Activated CD8-positive, alpha-beta memory T cell treated with anti-CD3 and anti-CD28 coated beads, Interleukin-2, amount 10 ng/mL, durations not matched to agents 7 days and 5 days (primary cell): ENCODE measurements around the gene PLIN4. TPM values are rescaled to one million over a fixed set of nuclear protein-coding genes. Genes with fewer than 3 reads are reported as not detected.

ENCODE experiments used
- ATAC-seq: fragments of 150-1000 bp; cut with Tn5 transposase; one replicate; pipeline ENCODE4 v1.10.0; 2021; ENCODE audit warnings: moderate library complexity
- CTCF ChIA-PET: fragments of 350-600 bp; sonication (Branson Sonifier 250); formaldehyde crosslinking; loops from one replicate; lab custom pipeline; 2021; ENCODE audit warnings: antibody characterized with exemption; lab: Charles Lee
- DNase-seq: peaks from one replicate; pipeline ENCODE4 v3.0.0-alpha.2; 2020
- H3K27ac Mint-ChIP-seq: one replicate; pipeline ENCODE4 v1.8.0; 2021; ENCODE audit warnings: mild to moderate bottlenecking, mixed read lengths
- H3K27me3 Mint-ChIP-seq: one replicate; pipeline ENCODE4 v1.8.0; 2021; ENCODE audit warnings: mixed read lengths
- H3K36me3 Mint-ChIP-seq: one replicate; pipeline ENCODE4 v1.8.0; 2021; ENCODE audit warnings: mild to moderate bottlenecking, mixed read lengths
- H3K4me1 Mint-ChIP-seq: one replicate; pipeline ENCODE4 v1.8.0; 2021; ENCODE audit warnings: mixed read lengths
- H3K4me3 Mint-ChIP-seq: one replicate; pipeline ENCODE4 v1.8.0; 2021; ENCODE audit warnings: mild to moderate bottlenecking, moderate library complexity, mixed read lengths
- H3K9me3 Mint-ChIP-seq: one replicate; pipeline ENCODE4 v1.8.0; 2022; ENCODE audit warnings: low read depth, mixed read lengths
- total RNA-seq, 2 experiments: library from RNA; stranded (reverse); gene quantifications; one replicate each; pipeline ENCODE4 v1.2.3, GENCODE V29; 2021

PLIN4 gene
- total RNA-seq, 2 experiments from 2014 or later: not detected

DNA sequence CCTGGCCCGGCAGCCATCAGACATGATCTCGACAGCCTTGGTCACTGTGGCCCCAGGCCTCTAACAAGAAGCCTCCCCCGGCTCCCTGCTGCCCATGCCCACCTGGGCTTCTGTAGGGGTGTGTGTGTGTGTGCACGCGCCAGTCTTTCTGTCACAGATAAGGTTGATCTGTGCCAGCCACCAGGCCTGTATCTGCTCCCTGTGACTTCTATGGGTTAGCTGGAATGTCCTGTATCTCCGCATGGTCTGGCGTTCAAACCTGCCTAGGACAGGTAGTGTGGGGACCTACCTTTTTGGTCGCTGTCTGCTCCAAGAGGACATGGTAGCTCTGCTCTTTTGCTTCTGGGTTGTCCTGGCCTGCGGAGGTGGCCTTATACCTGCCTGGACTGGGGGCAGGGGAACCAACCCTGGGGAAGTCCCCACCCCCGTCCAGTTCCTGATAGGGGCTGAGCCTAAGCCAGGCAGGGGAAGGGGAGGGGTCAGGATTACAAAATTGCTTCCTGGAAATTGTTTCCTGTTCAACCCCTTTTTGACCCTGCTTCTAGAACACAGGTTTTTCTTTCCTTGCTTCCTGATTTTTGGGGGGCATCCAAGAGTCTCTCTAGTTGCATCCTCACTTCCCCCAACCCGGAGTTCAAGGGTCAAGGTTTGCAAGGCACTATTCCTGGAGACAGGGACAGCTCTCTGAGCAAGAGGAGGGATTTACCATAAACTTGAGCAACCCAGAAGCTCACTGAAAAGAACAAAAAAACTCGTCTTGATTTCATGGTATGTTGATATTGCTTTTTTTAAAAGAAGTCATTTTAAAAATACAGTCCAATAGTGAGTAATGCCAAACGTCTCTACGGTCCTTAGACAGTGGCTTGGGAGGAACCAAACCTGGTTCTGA lies 21.7 kb upstream of the PLIN4 start, which contains the start of gene LRG1:
Gene LRG1 (minus strand): TSS at position 344 of the 889 bp plus-strand sequence. CDS start 23 bp downstream, at position 321.
- no peaks in the 10 kb centered on the region for H3K9me3 Mint-ChIP-seq
- peaks cover 4% of the 10 kb centered on the region for H3K4me1 Mint-ChIP-seq
- CTCF ChIA-PET: interaction anchor here (1.0 to 1.8 kb wide), 3 partner anchors 14 to 27 kb away, joined by 3 to 9 read pairs (median 4); no protein-coding TSS in a partner anchor
- H3K27me3 Mint-ChIP-seq: peaks cover 3% of the 10 kb centered on the region
- H3K36me3 Mint-ChIP-seq: no peaks in the 10 kb centered on the region
- DNase-seq (no peak), ATAC-seq (no peak)
- H3K27ac Mint-ChIP-seq: no peak within 1 kb of the TSS
- H3K4me3 Mint-ChIP-seq: no peak within 1 kb of the TSS

DNA sequence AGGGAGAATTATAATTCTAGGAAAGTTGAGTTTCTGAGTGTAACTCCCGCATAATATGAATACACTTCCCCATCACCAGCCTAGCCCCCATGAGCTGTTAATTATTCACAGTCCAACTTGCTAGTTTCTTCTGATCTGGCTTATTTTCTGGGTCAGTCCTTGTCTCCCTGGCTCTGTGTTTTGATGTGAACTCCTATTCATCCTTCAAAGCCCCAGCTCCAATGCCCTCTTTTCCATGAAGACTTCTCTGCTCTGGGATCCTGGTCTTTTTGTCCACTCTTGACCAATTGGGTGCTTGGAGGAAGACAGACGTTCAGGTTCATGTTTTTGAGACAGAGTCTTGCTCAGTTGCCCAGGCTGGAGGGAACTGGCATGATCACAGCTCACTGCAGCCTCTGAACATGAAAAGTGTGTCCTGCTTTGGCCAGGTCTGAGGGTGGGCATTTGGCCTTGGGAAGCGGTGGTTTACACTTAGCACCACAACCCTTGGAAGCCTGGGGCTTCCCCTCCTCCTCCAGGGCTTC lies 20.9 kb upstream of the PLIN4 start:
- Mint-ChIP-seq H3K4me3 (no peak overlapping the region), H3K27ac (no peak overlapping the region), H3K4me1 (peaks cover 4% of the 10 kb centered on the region), H3K9me3 (no peaks in the 10 kb centered on the region), H3K27me3 (peaks cover 7% of the 10 kb centered on the region), H3K36me3 (no peaks in the 10 kb centered on the region)
- ATAC-seq: no peak
- CTCF ChIA-PET: interaction anchor here (1.0 to 1.2 kb wide), 2 partner anchors 14 to 28 kb away, joined by 3 to 5 read pairs; no protein-coding TSS in a partner anchor
- no peak for DNase-seq

GRCh38 chr19:4538601-4538954 lies 20.3 kb upstream of the PLIN4 start:
- Mint-ChIP-seq H3K36me3 (no peaks in the 10 kb centered on the region), H3K27ac (no peak overlapping the region), H3K4me3 (no peak overlapping the region), H3K4me1 (peaks cover 4% of the 10 kb centered on the region), H3K9me3 (no peaks in the 10 kb centered on the region), H3K27me3 (peaks cover 7% of the 10 kb centered on the region)
- DNase-seq (no peak), ATAC-seq (no peak)
- CTCF ChIA-PET: interaction anchor here (1.2 kb wide), 1 partner anchor 14 kb away, joined by 5 read pairs; no protein-coding TSS in a partner anchor

GRCh38 chr19:4537953-4538600 lies 19.8 kb upstream of the PLIN4 start:
- CTCF ChIA-PET: interaction anchor here (1.2 kb wide), 1 partner anchor 13 kb away, joined by 5 read pairs; no protein-coding TSS in a partner anchor
- DNase-seq (no peak), ATAC-seq (no peak)
- Mint-ChIP-seq H3K27ac (no peak overlapping the region), H3K4me3 (no peak overlapping the region), H3K27me3 (peaks cover 10% of the 10 kb centered on the region), H3K36me3 (no peaks in the 10 kb centered on the region), H3K4me1 (peaks cover 3% of the 10 kb centered on the region), H3K9me3 (no peaks in the 10 kb centered on the region)

- no peak overlapping the region for H3K4me3 Mint-ChIP-seq
- no peaks in the 10 kb centered on the region for H3K9me3 Mint-ChIP-seq
- H3K4me1 Mint-ChIP-seq: peaks cover 2% of the 10 kb centered on the region
- CTCF ChIA-PET: interaction anchor here (2.6 kb wide), 1 partner anchor 13 kb away, joined by 20 read pairs; no protein-coding TSS in a partner anchor
- peaks cover 10% of the 10 kb centered on the region for H3K27me3 Mint-ChIP-seq
- H3K27ac Mint-ChIP-seq: no peak overlapping the region
- H3K36me3 Mint-ChIP-seq: no peaks in the 10 kb centered on the region
- DNase-seq: no peak
- no peak for ATAC-seq
Observed at GRCh38 chr19:4536798-4537197, 18.5 kb upstream of the PLIN4 start.

DNA sequence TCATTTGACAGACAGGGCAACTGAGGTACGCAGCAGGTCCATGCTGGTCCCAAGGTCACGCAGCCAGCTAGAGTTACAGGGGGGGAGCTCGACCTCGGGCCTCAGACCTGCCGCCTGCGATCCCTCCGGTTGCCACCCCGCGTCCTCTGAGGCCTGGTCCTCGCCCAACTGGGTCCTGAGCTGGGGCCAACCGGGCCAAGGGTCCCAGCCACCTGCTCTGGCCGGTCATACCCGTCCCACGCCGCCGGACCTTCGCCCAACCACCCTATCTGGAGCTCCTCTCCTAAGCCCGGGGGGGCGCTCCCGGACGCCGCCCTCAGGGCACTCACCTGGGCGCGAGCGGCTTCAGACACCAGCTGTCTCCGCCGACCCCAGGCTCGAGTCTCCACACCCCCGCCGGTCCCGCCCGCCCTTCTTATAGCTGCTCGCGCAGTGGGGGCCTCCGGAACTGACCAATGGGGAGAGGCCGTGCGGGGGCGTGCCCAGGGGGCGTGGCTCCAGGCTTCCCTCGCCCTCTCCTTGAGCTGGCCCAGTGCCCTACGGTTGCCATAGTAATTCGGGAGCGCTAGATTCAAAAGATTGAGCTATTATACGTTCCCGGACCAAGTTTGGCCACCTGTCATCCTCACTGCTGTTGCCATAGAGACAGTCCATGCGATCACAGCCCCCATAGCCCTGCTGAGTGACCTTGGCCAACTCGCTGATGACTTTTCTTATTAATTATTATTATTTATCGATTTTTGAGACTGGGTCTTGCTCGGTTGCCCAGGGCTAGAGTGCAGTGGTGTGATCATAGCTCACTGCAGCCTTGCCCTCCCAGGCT lies 16.8 kb upstream of the PLIN4 start, which contains the start of gene PLIN5:
Gene PLIN5 (minus strand): TSS at position 389 of the 823 bp plus-strand sequence. CDS start 1,150 bp downstream, outside the sequence.
- CTCF ChIA-PET: interaction anchor here (0.7 to 2.6 kb wide), 2 partner anchors 11 to 22 kb away, joined by 3 to 20 read pairs; no protein-coding TSS in a partner anchor
- peak; percentile 45 for DNase-seq

GRCh38 chr19:4533835-4534424 lies 15.6 kb upstream of the PLIN4 start:
- CTCF ChIA-PET: no interaction called here
- no peaks in the 10 kb centered on the region for H3K4me1 Mint-ChIP-seq

More for the DNA sequence above, 16.8 kb upstream of the PLIN4 start, which contains the start of gene PLIN5:
- no peak within 1 kb of the TSS for H3K27ac Mint-ChIP-seq
- peak; percentile 52 for ATAC-seq
- H3K27me3 Mint-ChIP-seq: peaks cover 12% of the 10 kb centered on the region
- no peaks in the 10 kb centered on the region for H3K36me3 Mint-ChIP-seq
- H3K9me3 Mint-ChIP-seq: no peaks in the 10 kb centered on the region
- peaks cover under 1% of the 10 kb centered on the region for H3K4me1 Mint-ChIP-seq
- H3K4me3 Mint-ChIP-seq: no peak within 1 kb of the TSS

DNA sequence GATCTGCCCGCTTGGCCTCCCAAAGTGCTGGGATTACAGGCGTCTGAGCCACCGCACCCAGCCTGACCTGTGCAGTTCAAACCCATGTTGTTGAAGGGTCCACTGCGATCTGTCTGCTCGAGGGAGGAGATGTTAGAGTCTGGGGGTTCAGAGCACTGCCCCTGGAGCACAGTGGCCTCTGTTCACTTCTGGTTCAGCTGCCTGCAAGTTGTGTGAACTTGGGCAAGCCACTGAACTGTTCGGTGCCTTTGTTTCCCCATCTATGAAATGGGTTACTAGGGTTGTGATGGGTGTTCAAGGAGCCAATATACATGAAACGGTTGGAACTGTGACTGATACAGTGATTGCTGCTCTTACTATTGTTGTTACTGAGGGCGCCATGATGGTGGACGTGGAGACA lies 15.0 kb upstream of the PLIN4 start:
- no peaks in the 10 kb centered on the region for H3K4me1 Mint-ChIP-seq
- H3K27ac Mint-ChIP-seq: no peak overlapping the region
- no peaks in the 10 kb centered on the region for H3K9me3 Mint-ChIP-seq
- H3K27me3 Mint-ChIP-seq: peaks cover 12% of the 10 kb centered on the region
- no peak for DNase-seq
- CTCF ChIA-PET: no interaction called here
- H3K36me3 Mint-ChIP-seq: no peaks in the 10 kb centered on the region
- no peak overlapping the region for H3K4me3 Mint-ChIP-seq
- ATAC-seq: no peak

More at GRCh38 chr19:4533835-4534424, 15.6 kb upstream of the PLIN4 start:
- Mint-ChIP-seq H3K27me3 (peaks cover 12% of the 10 kb centered on the region), H3K27ac (no peak overlapping the region), H3K36me3 (no peaks in the 10 kb centered on the region), H3K9me3 (no peaks in the 10 kb centered on the region), H3K4me3 (no peak overlapping the region)
- DNase-seq (no peak), ATAC-seq (no peak)

- H3K9me3 Mint-ChIP-seq: no peaks in the 10 kb centered on the region
- no peak overlapping the region for H3K4me3 Mint-ChIP-seq
- ATAC-seq (no peak), DNase-seq (no peak)
- no peak overlapping the region for H3K27ac Mint-ChIP-seq
- no peaks in the 10 kb centered on the region for H3K4me1 Mint-ChIP-seq
- H3K27me3 Mint-ChIP-seq: peaks cover 12% of the 10 kb centered on the region
- no peaks in the 10 kb centered on the region for H3K36me3 Mint-ChIP-seq
- CTCF ChIA-PET: no interaction called here
Observed at GRCh38 chr19:4531562-4532165, 13.4 kb upstream of the PLIN4 start.

GRCh38 chr19:4529924-4530522 lies 11.7 kb upstream of the PLIN4 start:
- Mint-ChIP-seq H3K27me3 (peaks cover 9% of the 10 kb centered on the region), H3K27ac (no peak overlapping the region), H3K4me1 (no peaks in the 10 kb centered on the region), H3K9me3 (no peaks in the 10 kb centered on the region), H3K36me3 (no peaks in the 10 kb centered on the region), H3K4me3 (no peak overlapping the region)
- no peak for DNase-seq
- ATAC-seq: no peak
- CTCF ChIA-PET: no interaction called here

DNA sequence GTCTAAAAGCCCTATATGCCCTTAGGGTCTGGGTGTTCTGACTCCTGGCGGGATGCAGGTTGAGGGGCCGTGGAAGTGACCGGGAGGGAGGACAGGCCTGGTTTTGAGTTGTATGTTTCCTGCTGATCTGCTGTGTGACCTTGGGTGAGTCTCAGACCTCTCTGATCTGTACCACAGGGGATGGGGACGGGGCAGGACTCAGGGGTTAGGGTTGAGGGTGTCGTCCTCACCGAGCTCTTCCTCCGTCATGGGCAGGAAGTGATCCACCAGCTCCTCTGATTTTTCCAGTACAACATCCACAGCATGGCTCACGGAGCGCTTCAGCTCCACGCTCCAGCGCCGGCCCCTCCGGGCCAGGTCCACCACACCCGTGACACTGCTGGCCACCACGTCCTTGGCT lies 10.6 kb upstream of the PLIN4 start:
- DNase-seq (no peak), ATAC-seq (no peak)
- CTCF ChIA-PET: no interaction called here
- Mint-ChIP-seq H3K27ac (no peak overlapping the region), H3K9me3 (no peaks in the 10 kb centered on the region), H3K4me1 (no peaks in the 10 kb centered on the region), H3K27me3 (peaks cover 5% of the 10 kb centered on the region), H3K36me3 (no peaks in the 10 kb centered on the region), H3K4me3 (no peak overlapping the region)
